A673 (cell line): ENCODE results near the gene LCE2A. TPM values are rescaled to one million over a fixed set of nuclear protein-coding genes. Genes with fewer than 3 reads are reported as not detected.
"Not testable (repeated sequence)": the region's sequence is repeated elsewhere in the genome, so short reads cannot be mapped to it uniquely, and the experiment has no call there.

Experiments
- BruUV-seq: library from RNA; stranded (reverse); fragments of 400-500 nt; replicated peaks from 2 replicates; lab custom pipeline; 2021; lab: Mats Ljungman, UMichigan
- CTCF ChIA-PET: fragments of 300-600 bp; sonication (Branson Sonifier 250); formaldehyde crosslinking; loops from one replicate; lab custom pipeline; 2022; ENCODE audit warnings: antibody characterized with exemption; lab: Charles Lee
- POLR2A ChIA-PET: fragments of 300-600 bp; sonication (Branson Sonifier 250); formaldehyde crosslinking; loops from one replicate; lab custom pipeline; 2022; ENCODE audit warnings: antibody characterized with exemption; ENCODE audit not compliant: low non-redundant PET; lab: Charles Lee
- DNase-seq: peaks from one replicate; pipeline ENCODE4 v3.0.0-alpha.2; 2015; ENCODE audit warnings: low spot score
- H3K27ac ChIP-seq: fragments of 200-600 bp; sonication (generic); 2 replicates; pipeline ENCODE4 v1.5.1; 2016; ENCODE audit warnings: mixed run types, low read depth, mild to moderate bottlenecking, mixed read lengths, antibody characterized with exemption, low read length; ENCODE audit not compliant: poor library complexity, severe bottlenecking
- H3K27me3 ChIP-seq: fragments of 200-600 bp; sonication (generic); replicated peaks from 2 replicates; pipeline ENCODE4 v1.6.1; 2017; ENCODE audit warnings: mixed run types, low read depth, mild to moderate bottlenecking, mixed read lengths, antibody characterized with exemption, low read length; ENCODE audit not compliant: insufficient read depth, poor library complexity
- H3K36me3 ChIP-seq: fragments of 200-600 bp; sonication (generic); 2 replicates; pipeline ENCODE4 v1.6.1; 2016; ENCODE audit warnings: mixed run types, mild to moderate bottlenecking, mixed read lengths, antibody characterized with exemption, low read length; ENCODE audit not compliant: insufficient read depth, poor library complexity, severe bottlenecking
- H3K4me1 ChIP-seq: fragments of 200-600 bp; sonication (generic); 2 replicates; pipeline ENCODE4 v1.6.1; 2017; ENCODE audit warnings: mixed run types, mild to moderate bottlenecking, mixed read lengths, antibody characterized with exemption, low read length; ENCODE audit not compliant: insufficient read depth, poor library complexity, severe bottlenecking
- H3K4me3 ChIP-seq: fragments of 200-600 bp; sonication (generic); 2 replicates; pipeline ENCODE4 v1.5.1; 2016; ENCODE audit warnings: low read depth, mixed run types, mild to moderate bottlenecking, mixed read lengths, low read length; ENCODE audit not compliant: poor library complexity, severe bottlenecking
- H3K9me3 ChIP-seq: fragments of 200-600 bp; sonication (generic); 2 replicates; pipeline ENCODE4 v1.6.1; 2016; ENCODE audit warnings: mixed run types, low read depth, mild to moderate bottlenecking, mixed read lengths, antibody characterized with exemption, low read length; ENCODE audit not compliant: poor library complexity, severe bottlenecking
- CTCF ChIP-seq: fragments of 300-800, 200-600 bp; sonication (generic); conservative IDR thresholded peaks from 2 replicates; pipeline ENCODE4 v1.5.1; 2017; ENCODE audit warnings: low read depth, mild to moderate bottlenecking, antibody characterized with exemption, low read length, moderate library complexity, mixed read lengths
- EZH2 ChIP-seq: fragments of 200-600 bp; sonication (generic); IDR thresholded peaks from 2 replicates; pipeline ENCODE4 v1.6.1; 2017; ENCODE audit warnings: borderline replicate concordance, low read depth, mild to moderate bottlenecking, mixed read lengths, antibody characterized with exemption, low read length; ENCODE audit not compliant: poor library complexity, severe bottlenecking
- intact Hi-C: fragments of 100-400 bp; cut with micrococcal nuclease; formaldehyde crosslinking; loops from one replicate; pipeline ENCODE4 v1.10.0; 2022; ENCODE audit not compliant: unreplicated experiment
- total RNA-seq: library from RNA; stranded (reverse); gene quantifications from 2 replicates; pipeline ENCODE4 v1.2.3, GENCODE V29; 2021

Gene LCE2A
- total RNA-seq, 1 experiment from 2014 or later: not detected

- TF ChIP-seq CTCF: no peak
- TF ChIP-seq EZH2: no peak
- DNase-seq: no peak
- no peak overlapping the region for H3K27ac ChIP-seq
- no TSS peak for BruUV-seq
- H3K4me1 ChIP-seq: no peaks in the 10 kb centered on the region
- ChIA-PET POLR2A (no interaction called here), CTCF (no interaction called here)
- intact Hi-C loops: loop anchor here (10.0 kb wide), 1 partner anchor 57 kb away; the partner anchor contains the start of gene LCE3A
- H3K4me3 ChIP-seq: no peak overlapping the region
- no peaks in the 10 kb centered on the region for H3K36me3 ChIP-seq
- H3K9me3 ChIP-seq: no peaks in the 10 kb centered on the region
- H3K27me3 ChIP-seq: peaks cover 27% of the 10 kb centered on the region
Observed at GRCh38 chr1:152681616-152682015, 16.5 kb upstream of the LCE2A start.

- peaks cover 8% of the 10 kb centered on the region for H3K27me3 ChIP-seq
- ChIA-PET POLR2A (no interaction called here), CTCF (no interaction called here)
- no peak overlapping the region for H3K27ac ChIP-seq
- DNase-seq: no peak
- no peak overlapping the region for H3K4me3 ChIP-seq
- TF ChIP-seq CTCF (no peak), EZH2 (no peak)
- no TSS peak for BruUV-seq
- H3K9me3 ChIP-seq: no peaks in the 10 kb centered on the region
- intact Hi-C loops: loop anchor here (10.0 kb wide), 1 partner anchor 59 kb away; the partner anchor contains the start of gene LCE3A
- H3K4me1 ChIP-seq: no peaks in the 10 kb centered on the region
- H3K36me3 ChIP-seq: no peaks in the 10 kb centered on the region
Observed at GRCh38 chr1:152683846-152684245, 14.3 kb upstream of the LCE2A start.

- POLR2A ChIA-PET, H3K4me3 ChIP-seq, H3K36me3 ChIP-seq, CTCF ChIA-PET, DNase-seq, H3K27ac ChIP-seq, BruUV-seq, H3K4me1 ChIP-seq, H3K27me3 ChIP-seq, H3K9me3 ChIP-seq: not testable (repeated sequence)
- intact Hi-C loops: loop anchor here (10.0 kb wide), 1 partner anchor 61 kb away; the partner anchor contains the start of gene LCE3A
Observed at GRCh38 chr1:152685823-152686222, 12.3 kb upstream of the LCE2A start, which contains the start of gene LCE2B. TSS of gene LCE2B (plus strand) at chr1:152686123. CDS start at chr1:152686844, 721 bp downstream.

- TF ChIP-seq CTCF (no peak), EZH2 (no peak)
- no peaks in the 10 kb centered on the region for H3K36me3 ChIP-seq
- no peak overlapping the region for H3K4me3 ChIP-seq
- H3K27ac ChIP-seq: no peak overlapping the region
- CTCF ChIA-PET: no interaction called here
- intact Hi-C loops: no loop called here
- no peaks in the 10 kb centered on the region for H3K4me1 ChIP-seq
- DNase-seq: no peak
- H3K27me3 ChIP-seq: peaks cover 12% of the 10 kb centered on the region
- POLR2A ChIA-PET: no interaction called here
- no peaks in the 10 kb centered on the region for H3K9me3 ChIP-seq
- no TSS peak for BruUV-seq
Observed at GRCh38 chr1:152699746-152700145, 1.6 kb downstream of the LCE2A start.
